ENCODE results near the gene MAP3K7. TPM values are rescaled to one million over a fixed set of nuclear protein-coding genes. Genes with fewer than 3 reads are reported as not detected.

The MAP3K7 gene
- total and polyA plus RNA-seq, 2 of the 13 experiments (the other 11 are each of a cell fraction or from before 2014, with no cell fraction given): 24.1 to 24.4 TPM

DNA sequence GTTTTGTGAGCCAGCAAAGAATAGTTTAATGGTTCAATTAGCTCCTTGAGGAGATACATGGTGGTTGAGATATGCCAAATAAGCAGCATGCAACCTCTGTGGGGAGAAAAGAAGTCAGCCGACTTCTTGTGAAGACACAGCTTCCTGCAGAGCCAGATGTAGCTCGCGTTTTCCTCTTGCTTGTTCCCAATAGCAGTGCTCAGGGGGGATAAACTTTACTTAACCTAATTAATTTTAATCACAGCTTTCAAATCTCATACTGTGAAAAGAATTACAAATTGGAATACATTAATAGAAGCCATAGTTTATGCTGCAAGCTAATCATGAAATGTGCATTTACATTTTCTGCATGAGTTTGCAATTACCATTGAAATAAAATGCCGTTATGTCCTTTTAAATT, 106.2 kb downstream of the MAP3K7 start (continued):
- TF ChIP-seq, protein P1, sequence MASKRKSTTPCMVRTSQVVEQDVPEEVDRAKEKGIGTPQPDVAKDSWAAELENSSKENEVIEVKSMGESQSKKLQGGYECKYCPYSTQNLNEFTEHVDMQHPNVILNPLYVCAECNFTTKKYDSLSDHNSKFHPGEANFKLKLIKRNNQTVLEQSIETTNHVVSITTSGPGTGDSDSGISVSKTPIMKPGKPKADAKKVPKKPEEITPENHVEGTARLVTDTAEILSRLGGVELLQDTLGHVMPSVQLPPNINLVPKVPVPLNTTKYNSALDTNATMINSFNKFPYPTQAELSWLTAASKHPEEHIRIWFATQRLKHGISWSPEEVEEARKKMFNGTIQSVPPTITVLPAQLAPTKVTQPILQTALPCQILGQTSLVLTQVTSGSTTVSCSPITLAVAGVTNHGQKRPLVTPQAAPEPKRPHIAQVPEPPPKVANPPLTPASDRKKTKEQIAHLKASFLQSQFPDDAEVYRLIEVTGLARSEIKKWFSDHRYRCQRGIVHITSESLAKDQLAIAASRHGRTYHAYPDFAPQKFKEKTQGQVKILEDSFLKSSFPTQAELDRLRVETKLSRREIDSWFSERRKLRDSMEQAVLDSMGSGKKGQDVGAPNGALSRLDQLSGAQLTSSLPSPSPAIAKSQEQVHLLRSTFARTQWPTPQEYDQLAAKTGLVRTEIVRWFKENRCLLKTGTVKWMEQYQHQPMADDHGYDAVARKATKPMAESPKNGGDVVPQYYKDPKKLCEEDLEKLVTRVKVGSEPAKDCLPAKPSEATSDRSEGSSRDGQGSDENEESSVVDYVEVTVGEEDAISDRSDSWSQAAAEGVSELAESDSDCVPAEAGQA (IDR thresholded peaks at IDR 0.05; ENCODE audit: low read depth): no peak
- TF ChIP-seq, protein P1 (CRISPR knock-in tag; IDR thresholded peaks at IDR 0.05; ENCODE audit: borderline replicate concordance): no peak
- TF ChIP-seq HNF4G (IDR thresholded peaks at IDR 0.05; ENCODE audit: borderline replicate concordance, low read depth, low read length): no peak
- TF ChIP-seq HNF4G (CRISPR knock-in tag; IDR thresholded peaks at IDR 0.05; ENCODE audit: borderline replicate concordance, low read depth): no peak

DNA sequence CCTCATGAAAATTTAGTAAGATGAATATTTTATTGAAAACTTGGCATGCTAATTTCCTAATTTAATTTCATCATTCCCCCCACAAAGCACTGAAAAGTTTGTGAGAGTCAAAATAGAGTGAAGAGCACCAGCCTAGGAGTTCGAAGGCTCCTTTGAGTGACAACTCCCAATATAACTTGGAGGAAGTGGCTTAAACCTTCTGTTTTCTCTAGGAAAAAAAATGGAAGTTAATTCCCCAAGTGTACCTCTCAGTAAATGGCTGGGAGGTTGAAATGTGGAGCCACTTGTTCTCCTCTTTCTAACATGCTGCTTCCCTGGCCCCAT, 107.3 kb downstream of the MAP3K7 start:
- H2AFZ ChIP-seq (ENCODE audit: low read length): no peak overlapping the region
- FAIRE-seq (no peak), DNase-seq (ENCODE audit: low spot score) (no peak), ATAC-seq (no peak)
- intact Hi-C loops (cut with micrococcal nuclease; ENCODE audit: unreplicated experiment): loop anchor here (1.0 to 5.0 kb wide), 4 partner anchors 86 to 539 kb away; no protein-coding TSS in a partner anchor
- H3K27me3 ChIP-seq (ENCODE audit: control insufficient read depth in 1 of 2, insufficient read depth in 2 of 2, low read length in 2 of 2): peaks cover 0 to 23% of the 10 kb centered on the region in 2 experiments; a peak in 2 of 5 replicates
- peaks cover 4% of the 10 kb centered on the region; the same call in 1 of the 2 replicates for H3K4me1 ChIP-seq (ENCODE audit: insufficient read depth, low read length)
- H3K4me3 ChIP-seq (replicated peaks in 1 of 3; ENCODE audit: insufficient read depth in 1 of 3, low read depth in 2 of 3, low read length in 3 of 3): no peak overlapping the region
- no peaks in the 10 kb centered on the region for H4K20me1 ChIP-seq (ENCODE audit: insufficient read depth, low read length)
- H3K79me2 ChIP-seq (ENCODE audit: insufficient read depth, low read length): no peaks in the 10 kb centered on the region
- BruUV-seq (replicated peaks): no TSS peak
- H3K9ac ChIP-seq (ENCODE audit: insufficient read depth, low read depth, low read length): no peak overlapping the region
- in situ Hi-C loops (cut with HindIII; ENCODE audit: extremely low pct_ligation_motif_present, low pct_unique_long_range_greater_than_20kb): loop anchor here (5.0 to 25.0 kb wide), 2 partner anchors 192 to 537 kb away; partner anchors contain the start of gene BACH2
- H3K27ac ChIP-seq (ENCODE audit: extremely low read length, insufficient read depth, low read length): no peak overlapping the region
- CTCF ChIA-PET (ENCODE audit: low intra/inter-chr PET ratio, low total read pairs): interaction anchor here (0.6 to 2.6 kb wide), 5 partner anchors 44 to 539 kb away, joined by 3 to 38 read pairs (median 7); no protein-coding TSS in a partner anchor
- H3K9me3 ChIP-seq (ENCODE audit: low read length): no peaks in the 10 kb centered on the region
- 100% methylated on average over 1 of the region's 1 CpG for WGBS (ENCODE audit: low lambda C conversion rate)
- POLR2A ChIA-PET: no interaction called here
- H3K4me2 ChIP-seq (ENCODE audit: low read depth, low read length): no peak overlapping the region
- no peaks in the 10 kb centered on the region for H3K36me3 ChIP-seq (replicated peaks in 1 of 2; ENCODE audit: control insufficient read depth in 1 of 2, insufficient read depth in 2 of 2, low read length in 2 of 2)
- TF ChIP-seq EHMT2 (IDR thresholded peaks at IDR 0.05; ENCODE audit: borderline replicate concordance, low read depth, low read length) (no peak), KDM4B (CRISPR knock-in tag; IDR thresholded peaks at IDR 0.05) (no peak), ZNF468 (CRISPR knock-in tag; IDR thresholded peaks at IDR 0.05) (no peak), ZNF761 (CRISPR knock-in tag; conservative IDR thresholded peaks at IDR 0.05) (no peak), KLF12 (CRISPR knock-in tag; IDR thresholded peaks at IDR 0.05; ENCODE audit: borderline replicate concordance) (no peak), LRRFIP1 (CRISPR knock-in tag; conservative IDR thresholded peaks at IDR 0.05) (no peak), GTF2F1 (IDR thresholded peaks at IDR 0.05; ENCODE audit: low read length) (no peak), HMG20A (CRISPR knock-in tag; IDR thresholded peaks at IDR 0.05; ENCODE audit: borderline replicate concordance) (no peak)
- TF ChIP-seq, protein P2, sequence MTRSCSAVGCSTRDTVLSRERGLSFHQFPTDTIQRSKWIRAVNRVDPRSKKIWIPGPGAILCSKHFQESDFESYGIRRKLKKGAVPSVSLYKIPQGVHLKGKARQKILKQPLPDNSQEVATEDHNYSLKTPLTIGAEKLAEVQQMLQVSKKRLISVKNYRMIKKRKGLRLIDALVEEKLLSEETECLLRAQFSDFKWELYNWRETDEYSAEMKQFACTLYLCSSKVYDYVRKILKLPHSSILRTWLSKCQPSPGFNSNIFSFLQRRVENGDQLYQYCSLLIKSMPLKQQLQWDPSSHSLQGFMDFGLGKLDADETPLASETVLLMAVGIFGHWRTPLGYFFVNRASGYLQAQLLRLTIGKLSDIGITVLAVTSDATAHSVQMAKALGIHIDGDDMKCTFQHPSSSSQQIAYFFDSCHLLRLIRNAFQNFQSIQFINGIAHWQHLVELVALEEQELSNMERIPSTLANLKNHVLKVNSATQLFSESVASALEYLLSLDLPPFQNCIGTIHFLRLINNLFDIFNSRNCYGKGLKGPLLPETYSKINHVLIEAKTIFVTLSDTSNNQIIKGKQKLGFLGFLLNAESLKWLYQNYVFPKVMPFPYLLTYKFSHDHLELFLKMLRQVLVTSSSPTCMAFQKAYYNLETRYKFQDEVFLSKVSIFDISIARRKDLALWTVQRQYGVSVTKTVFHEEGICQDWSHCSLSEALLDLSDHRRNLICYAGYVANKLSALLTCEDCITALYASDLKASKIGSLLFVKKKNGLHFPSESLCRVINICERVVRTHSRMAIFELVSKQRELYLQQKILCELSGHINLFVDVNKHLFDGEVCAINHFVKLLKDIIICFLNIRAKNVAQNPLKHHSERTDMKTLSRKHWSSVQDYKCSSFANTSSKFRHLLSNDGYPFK (CRISPR knock-in tag; IDR thresholded peaks at IDR 0.05; ENCODE audit: borderline replicate concordance): no peak
